H1 (cell line): Measurements from ENCODE around the gene LGR4. TPM values are rescaled to one million over a fixed set of nuclear protein-coding genes. Genes with fewer than 3 reads are reported as not detected.

Experiments
- CTCF ChIA-PET: fragments of 300-600 bp; sonication (Branson Sonifier 250); formaldehyde crosslinking; loops from one replicate; lab custom pipeline; 2021; ENCODE audit not compliant: partially characterized antibody; lab: Charles Lee
- POLR2A ChIA-PET: fragments of 300-600 bp; sonication (Branson Sonifier 250); formaldehyde crosslinking; loops from one replicate; lab custom pipeline; 2021; ENCODE audit warnings: inconsistent platforms; ENCODE audit not compliant: partially characterized antibody; lab: Charles Lee
- DNase-seq, 2 experiments: peaks; one replicate each; pipeline versions ENCODE4 v3.0.0 to v3.0.0-alpha.2; 2010 to 2022; ENCODE audit warnings: low spot score in 2 of 2, low read depth in 1 of 2, mixed read lengths in 1 of 2
- FAIRE-seq: peaks from 2 replicates; lab custom pipeline; 2011; peaks lifted over from hg19 to GRCh38; lab: Jason Lieb, UNC
- H2AFZ ChIP-seq: 2 replicates; pipeline ENCODE4 v1.8.1; 2012; ENCODE audit warnings: low read length, inconsistent platforms
- H2AK5ac ChIP-seq: 2 replicates; pipeline ENCODE4 v1.6.1; 2013; ENCODE audit warnings: low read depth, low read length
- H2BK120ac ChIP-seq: replicated peaks from 2 replicates; pipeline ENCODE3; 2013; ENCODE audit warnings: low read depth, low read length, inconsistent platforms
- H2BK12ac ChIP-seq: 2 replicates; pipeline ENCODE4 v1.6.1; 2013; ENCODE audit warnings: low read depth, low read length
- H2BK15ac ChIP-seq: 2 replicates; pipeline ENCODE4 v1.6.1; 2013; ENCODE audit warnings: low read length
- H2BK20ac ChIP-seq: 2 replicates; pipeline ENCODE4 v1.6.1; 2013; ENCODE audit warnings: low read length
- H2BK5ac ChIP-seq: 2 replicates; pipeline ENCODE4 v1.6.1; 2013; ENCODE audit warnings: low read depth, low read length
- H3K14ac ChIP-seq: 2 replicates; pipeline ENCODE4 v1.6.1; 2013; ENCODE audit warnings: inconsistent platforms; ENCODE audit not compliant: insufficient read length
- H3K18ac ChIP-seq: 2 replicates; pipeline ENCODE4 v1.6.1; 2013; ENCODE audit warnings: low read length; ENCODE audit errors: extremely low read depth
- H3K23ac ChIP-seq: 2 replicates; pipeline ENCODE4 v1.6.1; 2013; ENCODE audit warnings: inconsistent platforms; ENCODE audit not compliant: insufficient read length
- H3K23me2 ChIP-seq: 2 replicates; pipeline ENCODE4 v1.6.1; 2013; ENCODE audit warnings: low read depth, low read length
- H3K27ac ChIP-seq: 2 replicates; pipeline ENCODE4 v1.6.1; 2011; ENCODE audit warnings: low read depth, low read length, inconsistent platforms
- H3K27me3 ChIP-seq, 4 experiments: replicated peaks in 1 of 4; 1 replicate in 1 of 4; 2 replicates in 3 of 4; pipeline versions ENCODE4 v1.6.1 to v1.8.1; 2011 to 2013; ENCODE audit warnings: low read length in 3 of 4, mild to moderate bottlenecking in 3 of 4, inconsistent platforms in 2 of 4, mixed read lengths in 2 of 4, moderate library complexity in 1 of 4; ENCODE audit not compliant: control insufficient read depth in 3 of 4, insufficient read depth in 3 of 4; ENCODE audit errors: extremely low read depth in 1 of 4
- H3K36me3 ChIP-seq, 4 experiments: 2 replicates each; pipeline versions ENCODE4 v1.6.1 to v1.8.1; 2011 to 2013; ENCODE audit warnings: mild to moderate bottlenecking in 4 of 4, low read length in 3 of 4, moderate library complexity in 2 of 4, control low read depth in 1 of 4, inconsistent platforms in 1 of 4; ENCODE audit not compliant: insufficient read depth in 4 of 4, control insufficient read depth in 2 of 4
- H3K4ac ChIP-seq: replicated peaks from 2 replicates; pipeline ENCODE3; 2013; ENCODE audit warnings: low read length, low read depth, mixed read lengths, inconsistent platforms; ENCODE audit not compliant: insufficient read length
- H3K4me1 ChIP-seq, 4 experiments: replicated peaks in 1 of 4; 1 replicate in 1 of 4; 2 replicates in 3 of 4; pipeline versions ENCODE4 v1.6.1 to v1.8.1; 2011 to 2013; ENCODE audit warnings: low read length in 3 of 4, inconsistent platforms in 2 of 4, mixed read lengths in 1 of 4; ENCODE audit not compliant: insufficient read depth in 4 of 4, control insufficient read depth in 3 of 4
- H3K4me2 ChIP-seq, 2 experiments: 2 replicates each; pipeline versions ENCODE4 v1.6.1 to v1.8.1; 2011 to 2013; ENCODE audit warnings: low read depth in 2 of 2, low read length in 2 of 2, control low read depth in 1 of 2, inconsistent platforms in 1 of 2, mild to moderate bottlenecking in 1 of 2; ENCODE audit not compliant: insufficient read depth in 1 of 2
- H3K4me3 ChIP-seq, 4 experiments: fragments of 200-600, 300-600 bp in 1 of 4; sonication (generic), shearing (Covaris generic), sonication (Bioruptor Twin) in 1 of 4; 2 replicates each; pipeline versions ENCODE4 v1.5.1 to v1.8.1; 2011 to 2016; ENCODE audit warnings: low read length in 4 of 4, low read depth in 3 of 4, control low read depth in 2 of 4, inconsistent platforms in 2 of 4, mild to moderate bottlenecking in 2 of 4, mixed read lengths in 1 of 4, moderate library complexity in 1 of 4; ENCODE audit not compliant: insufficient read depth in 2 of 4; ENCODE audit errors: extremely low read depth in 1 of 4
- H3K56ac ChIP-seq: replicated peaks from 2 replicates; pipeline ENCODE3; 2013; ENCODE audit warnings: low read depth, mild to moderate bottlenecking, mixed read lengths, low read length, inconsistent platforms; ENCODE audit not compliant: insufficient read length
- H3K79me1 ChIP-seq: 2 replicates; pipeline ENCODE4 v1.6.1; 2013; ENCODE audit warnings: low read depth, low read length, control low read depth
- H3K79me2 ChIP-seq, 2 experiments: 2 replicates each; pipeline versions ENCODE4 v1.6.1 to v1.8.1; 2012 to 2013; ENCODE audit warnings: low read length in 2 of 2, mild to moderate bottlenecking in 2 of 2, inconsistent platforms in 1 of 2; ENCODE audit not compliant: insufficient read depth in 2 of 2, control insufficient read depth in 1 of 2
- H3K9ac ChIP-seq, 4 experiments: replicated peaks in 1 of 4; 1 replicate in 1 of 4; 2 replicates in 3 of 4; pipeline versions ENCODE4 v1.6.1 to v1.8.1; 2011 to 2013; ENCODE audit warnings: low read depth in 3 of 4, low read length in 3 of 4, control low read depth in 2 of 4, mild to moderate bottlenecking in 2 of 4, moderate library complexity in 2 of 4, inconsistent platforms in 1 of 4; ENCODE audit errors: extremely low read depth in 1 of 4
- H3K9me3 ChIP-seq, 2 experiments: 2 replicates each; pipeline versions ENCODE4 v1.6.1 to v1.8.1; 2012 to 2013; ENCODE audit warnings: mild to moderate bottlenecking in 2 of 2, moderate library complexity in 2 of 2, control low read depth in 1 of 2, inconsistent platforms in 1 of 2, low read depth in 1 of 2, low read length in 1 of 2, mixed read lengths in 1 of 2; ENCODE audit not compliant: insufficient read depth in 2 of 2
- H4K20me1 ChIP-seq, 2 experiments: replicated peaks in 1 of 2; 2 replicates each; pipeline versions ENCODE3 to v1.8.1; 2011 to 2013; ENCODE audit warnings: inconsistent platforms in 2 of 2, low read length in 2 of 2, mild to moderate bottlenecking in 1 of 2; ENCODE audit not compliant: insufficient read depth in 2 of 2, control insufficient read depth in 1 of 2
- H4K5ac ChIP-seq: 2 replicates; pipeline ENCODE4 v1.6.1; 2013; ENCODE audit warnings: low read length, low read depth, mixed read lengths, inconsistent platforms; ENCODE audit not compliant: insufficient read length
- H4K8ac ChIP-seq: 2 replicates; pipeline ENCODE4 v1.8.0; 2013; ENCODE audit warnings: mild to moderate bottlenecking, moderate library complexity, low read length, inconsistent platforms; ENCODE audit not compliant: insufficient read depth; ENCODE audit errors: extremely low read depth
- H4K91ac ChIP-seq: replicated peaks from 2 replicates; pipeline ENCODE3; 2013; ENCODE audit warnings: low read length, mixed read lengths, inconsistent platforms; ENCODE audit not compliant: insufficient read length
- BCL11A ChIP-seq, 2 experiments: IDR thresholded peaks; one replicate each; pipeline ENCODE4 v1.6.1; 2011; ENCODE audit warnings: low read depth in 2 of 2, low read length in 2 of 2, mild to moderate bottlenecking in 2 of 2
- BRCA1 ChIP-seq: IDR thresholded peaks from 2 replicates; pipeline ENCODE4 v1.6.1; 2012; ENCODE audit warnings: low read depth, low read length, improper control_type of control experiment
- CREB1 ChIP-seq: IDR thresholded peaks from 2 replicates; pipeline ENCODE4 v1.6.1; 2012; ENCODE audit warnings: inconsistent platforms
- EGR1 ChIP-seq: IDR thresholded peaks from 2 replicates; pipeline ENCODE4 v1.6.1; 2011; ENCODE audit warnings: low read depth, low read length, borderline replicate concordance
- GTF2F1 ChIP-seq: IDR thresholded peaks from 2 replicates; pipeline ENCODE4 v1.6.1; 2012; ENCODE audit warnings: low read depth, low read length, improper control_type of control experiment, borderline replicate concordance
- KDM4A ChIP-seq: IDR thresholded peaks from one replicate; pipeline ENCODE4 v1.7.1; 2012; ENCODE audit warnings: low read depth, mild to moderate bottlenecking, moderate library complexity, low read length, inconsistent platforms; ENCODE audit not compliant: severe bottlenecking
- RAD21 ChIP-seq, 2 experiments: IDR thresholded peaks in 1 of 2; conservative IDR thresholded peaks in 1 of 2; 2 replicates each; pipeline ENCODE4 v1.6.1; 2011; ENCODE audit warnings: low read depth in 2 of 2, low read length in 2 of 2, improper control_type of control experiment in 1 of 2, inconsistent platforms in 1 of 2, mild to moderate bottlenecking in 1 of 2, moderate library complexity in 1 of 2
- SAP30 ChIP-seq: fragments of 300-600 bp; sonication (generic); IDR thresholded peaks from 2 replicates; pipeline ENCODE4 v1.7.1; 2012; ENCODE audit warnings: low read length, moderate library complexity, mild to moderate bottlenecking, inconsistent platforms; ENCODE audit not compliant: insufficient read depth, insufficient replicate concordance
- TAF7 ChIP-seq: optimal IDR thresholded peaks from 2 replicates; pipeline ENCODE3; 2011; ENCODE audit warnings: low read depth, mild to moderate bottlenecking, inconsistent platforms, low read length, moderate library complexity, borderline replicate concordance
- WGBS, 2 experiments: shearing (Covaris generic) in 1 of 2; methylation state at CpG; one replicate each; pipeline versions ENCODE4 v1.1.6 to v1.1.7; 2013 to 2015; ENCODE audit warnings: low lambda C conversion rate in 2 of 2, mixed read lengths in 2 of 2, inconsistent platforms in 1 of 2, low coverage in 1 of 2, missing lambda C conversion rate in 1 of 2; ENCODE audit not compliant: insufficient replicate concordance in 2 of 2, insufficient coverage in 1 of 2, insufficient read length in 1 of 2; ENCODE audit errors: extremely low coverage in 1 of 2, missing lambda C conversion rate in 1 of 2; 5-methylcytosine and 5-hydroxymethylcytosine counted together
- polyA plus RNA-seq, 7 experiments: library from polyadenylated mRNA; depleted of rRNA in 3 of 7; stranded (reverse) in 5 of 7; unstranded in 2 of 7; fragments of >200 nt in 5 of 7; fragments of 200-250 nt in 2 of 7; gene quantifications; 1 replicate in 5 of 7; 2 replicates in 1 of 7; 4 replicates in 1 of 7; pipeline versions ENCODE4 v1.2.1 to v1.2.3, GENCODE V29; 2011 to 2013; ENCODE audit warnings: missing spikeins in 2 of 7, mixed read lengths in 2 of 7
- total RNA-seq: library from RNA; stranded (reverse); fragmentation: NEBNext Ultra II Directional; extraction: Animal tissue kit (Norgen Biotek cat#: 25700); gene quantifications from 2 replicates; pipeline ENCODE4 v1.2.1, GENCODE V29; 2021

LGR4 gene
- total and polyA plus RNA-seq, 2 of the 8 experiments (the other 6 are each of a cell fraction or from before 2014, with no cell fraction given): 26.6 to 61.7 TPM

DNA sequence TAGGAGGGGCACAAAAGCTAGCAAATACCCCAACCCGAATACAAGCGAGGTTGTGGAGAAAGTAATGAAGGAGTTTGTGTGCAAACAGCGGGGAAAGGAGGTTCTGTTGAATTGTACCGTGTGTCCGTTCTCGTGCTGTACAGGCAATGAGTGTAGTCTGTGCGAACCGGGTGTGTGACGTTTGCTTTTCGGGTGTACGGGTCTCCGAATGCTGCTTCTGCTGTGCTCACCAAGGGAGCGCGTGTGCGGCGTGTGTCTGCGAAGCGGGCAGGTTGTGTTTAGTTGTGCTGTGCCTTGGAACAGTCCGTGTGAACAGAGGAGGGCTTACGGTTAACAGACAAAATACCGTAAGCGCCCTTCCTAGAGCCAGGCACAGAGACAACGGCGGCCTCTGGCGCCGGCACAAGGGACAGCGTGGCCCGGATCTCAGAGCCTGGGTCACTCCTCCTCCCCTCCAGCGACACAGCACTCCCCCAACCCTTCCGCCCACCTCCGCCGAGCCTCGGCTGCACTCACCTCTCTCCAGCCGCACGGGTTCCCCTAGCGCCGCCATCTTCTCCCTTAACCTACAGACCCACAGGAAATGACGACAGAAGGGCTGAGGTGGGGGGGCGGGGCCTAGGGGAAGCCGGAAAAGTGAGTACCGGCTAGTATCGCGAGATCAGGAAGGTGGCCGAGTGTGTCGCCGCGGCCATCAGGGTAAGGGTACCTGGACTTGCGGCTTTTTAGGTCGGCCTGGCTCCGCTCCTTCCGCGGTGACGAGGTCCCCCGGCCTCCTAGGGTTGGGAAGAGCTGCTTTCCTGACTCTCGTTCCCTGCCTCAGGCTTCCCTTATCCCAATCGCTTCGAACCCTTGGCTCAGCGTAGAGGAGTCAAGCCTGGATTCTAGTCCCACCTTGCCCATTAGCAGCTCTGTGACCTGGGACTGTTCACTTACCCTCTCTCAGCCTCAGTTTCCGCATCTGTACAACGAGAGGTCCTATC lies 33.9 kb upstream of the LGR4 start, which contains the start of gene LIN7C:
TSS of gene LIN7C (minus strand) at position 570 of the 983 bp plus-strand sequence. CDS start at position 553, 17 bp downstream.
- no peaks in the 10 kb centered on the region for H3K27me3 ChIP-seq
- H3K36me3 ChIP-seq: peaks cover under 1 to 8% (median 2%) of the 10 kb centered on the region in 4 experiments; a peak in 4 of 8 replicates
- peak within 1 kb of the TSS; percentile 91 for H2BK12ac ChIP-seq
- 0 out of 2 replicates have a peak within 1 kb of the TSS, but pooled peaks have one; percentile 55 for H2AK5ac ChIP-seq
- ChIA-PET CTCF (interaction anchor here (1.1 to 1.4 kb wide), 3 partner anchors 9 to 22 kb away, joined by 3 read pairs; no protein-coding TSS in a partner anchor), POLR2A (interaction anchor here (0.7 to 1.5 kb wide), 10 partner anchors 10 to 292 kb away, joined by 3 to 4 read pairs (median 3); no protein-coding TSS in a partner anchor)
- H3K14ac ChIP-seq: no peak within 1 kb of the TSS
- H4K91ac ChIP-seq: peak within 1 kb of the TSS; percentile 83
- H2BK15ac ChIP-seq: peak within 1 kb of the TSS; percentile 90; the same call in 1 of the 2 replicates
- H3K27ac ChIP-seq: peak within 1 kb of the TSS; percentile 95
- FAIRE-seq: no peak
- peaks cover 10% of the 10 kb centered on the region for H3K23me2 ChIP-seq
- H2BK5ac ChIP-seq: peak within 1 kb of the TSS; percentile 97
- peak within 1 kb of the TSS; percentile 96 for H2AFZ ChIP-seq
- H3K56ac ChIP-seq: peak within 1 kb of the TSS; percentile 28
- peak; percentile 90 to 91 for DNase-seq
- H3K23ac ChIP-seq: no peak within 1 kb of the TSS
- peaks cover 2 to 5% (median 3%) of the 10 kb centered on the region in 4 experiments; a peak in 5 of 7 replicates for H3K4me1 ChIP-seq
- H3K9me3 ChIP-seq: no peaks in the 10 kb centered on the region
- 2% methylated on average over 54 of the region's 60 CpGs; no CpG with 5 or more reads in 1 of the 2 experiments for WGBS, 2 experiments
- H3K4me2 ChIP-seq: peak within 1 kb of the TSS; percentile 76 to 90
- peak within 1 kb of the TSS; percentile 96 for H4K8ac ChIP-seq
- peaks cover 3 to 38% of the 10 kb centered on the region in 2 experiments for H3K79me2 ChIP-seq
- no peak within 1 kb of the TSS for H2BK120ac ChIP-seq
- H3K79me1 ChIP-seq: peaks cover 10% of the 10 kb centered on the region; the same call in 1 of the 2 replicates
- H3K4me3 ChIP-seq: peak within 1 kb of the TSS; percentile 83 to 99 (median 99)
- H3K9ac ChIP-seq: peak within 1 kb of the TSS; percentile 90 to 98 (median 98)
- H3K18ac ChIP-seq: peak within 1 kb of the TSS; percentile 99
- H4K5ac ChIP-seq: peak within 1 kb of the TSS; percentile 51
- peak within 1 kb of the TSS; percentile 6 for H3K4ac ChIP-seq
- H4K20me1 ChIP-seq: peaks cover 0 to 8% of the 10 kb centered on the region in 2 experiments
- H2BK20ac ChIP-seq: no peak within 1 kb of the TSS
- peak; percentile 85 for TF ChIP-seq BRCA1
- no peak for TF ChIP-seq BCL11A (IDR thresholded peaks at IDR 0.05; ENCODE audit: low read depth in 2 of 2, low read length in 2 of 2)
- 0 out of 4 replicates have a peak, but pooled peaks of 1 of the 2 experiments have one; percentile 11 for TF ChIP-seq RAD21 (IDR thresholded peaks at IDR 0.05 in 1 of 2, conservative IDR thresholded peaks at IDR 0.05 in 1 of 2; ENCODE audit: low read depth in 2 of 2, low read length in 2 of 2)
- peak; percentile 54; the same call in 1 of the 2 replicates for TF ChIP-seq GTF2F1
- peak; percentile 90 for TF ChIP-seq CREB1
- TF ChIP-seq EGR1: peak; percentile 69
- peak; percentile 88 for TF ChIP-seq KDM4A
- TF ChIP-seq SAP30: peak; percentile 19
- no peak for TF ChIP-seq TAF7
